ENCODE measurements around the gene EXOSC5.

Gene EXOSC5

GRCh38 chr19:41376998-41377365 is 20.2 kb downstream of the EXOSC5 start:
- DNase-seq: no peak
- H2BK120ac ChIP-seq (ENCODE audit: low read depth, low read length): no peak overlapping the region
- H4K8ac ChIP-seq (ENCODE audit: low read length): peak overlapping the region; percentile 81
- H3K4me1 ChIP-seq (ENCODE audit: control insufficient read depth, insufficient read depth, low read depth, low read length): peaks cover 30% of the 10 kb centered on the region
- H3K9me3 ChIP-seq (ENCODE audit: control insufficient read depth, low read length): no peaks in the 10 kb centered on the region
- H3K14ac ChIP-seq (ENCODE audit: low read length in 2 of 2): peak overlapping the region in 1 of 2 experiments; percentile 4
- no peak overlapping the region for H2AK5ac ChIP-seq (ENCODE audit: low read length, severe bottlenecking)
- no peaks in the 10 kb centered on the region for H3K36me3 ChIP-seq (ENCODE audit: control insufficient read depth in 1 of 2, insufficient read depth in 2 of 2, low read depth in 1 of 2, low read length in 2 of 2)
- H3K18ac ChIP-seq (ENCODE audit: low read depth in 1 of 2, low read length in 2 of 2): peak overlapping the region; percentile 56 to 95
- H3K9ac ChIP-seq (ENCODE audit: low read length): peak overlapping the region; percentile 85
- H3K27me3 ChIP-seq (ENCODE audit: control insufficient read depth in 1 of 2, insufficient read depth in 1 of 2, low read length in 2 of 2): no peaks in the 10 kb centered on the region
- peak overlapping the region; percentile 99 for H3K4me2 ChIP-seq (ENCODE audit: low read length, poor library complexity, severe bottlenecking)
- H3K79me1 ChIP-seq (replicated peaks; ENCODE audit: low read length, poor library complexity, severe bottlenecking): peaks cover 21% of the 10 kb centered on the region
- H2BK15ac ChIP-seq (ENCODE audit: low read depth, poor library complexity, severe bottlenecking): no peak overlapping the region
- peak overlapping the region; percentile 15 to 60 for H3K4ac ChIP-seq (ENCODE audit: low read depth in 1 of 2, low read length in 2 of 2)
- H2AFZ ChIP-seq (ENCODE audit: low read depth, low read length): peak overlapping the region; percentile 91
- no peak overlapping the region for H3K27ac ChIP-seq (ENCODE audit: low read length, poor library complexity, severe bottlenecking)
- no peak overlapping the region for H2BK12ac ChIP-seq (ENCODE audit: low read length in 2 of 2)
- WGBS: 74% methylated on average over 8 of the region's 8 CpGs
- no peak overlapping the region for H4K91ac ChIP-seq (ENCODE audit: low read length)
- H3K23ac ChIP-seq (ENCODE audit: low read length in 2 of 2): no peak overlapping the region
- H2BK5ac ChIP-seq (ENCODE audit: low read depth, low read length, poor library complexity, severe bottlenecking): no peak overlapping the region
- H3K4me3 ChIP-seq (ENCODE audit: insufficient read depth in 1 of 2, low read depth in 1 of 2, low read length in 2 of 2): peak overlapping the region; percentile 63 to 78

- Histone ChIP-seq H3K36me3 (ENCODE audit: control insufficient read depth in 1 of 2, insufficient read depth in 2 of 2, low read depth in 1 of 2, low read length in 2 of 2) (no peaks in the 10 kb centered on the region), H3K9me3 (ENCODE audit: control insufficient read depth, low read length) (no peaks in the 10 kb centered on the region), H3K4me3 (ENCODE audit: insufficient read depth in 1 of 2, low read depth in 1 of 2, low read length in 2 of 2) (peak within 1 kb of the TSS; percentile 63 to 78), H2AFZ (ENCODE audit: low read depth, low read length) (peak within 1 kb of the TSS; percentile 91), H2AK5ac (ENCODE audit: low read length, severe bottlenecking) (peak within 1 kb of the TSS; percentile 4), H2BK120ac (ENCODE audit: low read depth, low read length) (no peak within 1 kb of the TSS), H2BK12ac (ENCODE audit: low read length in 2 of 2) (peak within 1 kb of the TSS in 1 of 2 experiments; percentile 75), H3K4me2 (ENCODE audit: low read length, poor library complexity, severe bottlenecking) (peak within 1 kb of the TSS; percentile 99), H2BK15ac (ENCODE audit: low read depth, poor library complexity, severe bottlenecking) (peak within 1 kb of the TSS; percentile 74), H3K27ac (ENCODE audit: low read length, poor library complexity, severe bottlenecking) (no peak within 1 kb of the TSS), H3K79me1 (replicated peaks; ENCODE audit: low read length, poor library complexity, severe bottlenecking) (peaks cover 21% of the 10 kb centered on the region), H3K9ac (ENCODE audit: low read length) (peak within 1 kb of the TSS; percentile 85), H3K4ac (ENCODE audit: low read depth in 1 of 2, low read length in 2 of 2) (peak within 1 kb of the TSS; percentile 60 to 87), H4K8ac (ENCODE audit: low read length) (peak within 1 kb of the TSS; percentile 81), H3K23ac (ENCODE audit: low read length in 2 of 2) (no peak within 1 kb of the TSS), H3K4me1 (ENCODE audit: control insufficient read depth, insufficient read depth, low read depth, low read length) (peaks cover 30% of the 10 kb centered on the region), H3K27me3 (ENCODE audit: control insufficient read depth in 1 of 2, insufficient read depth in 1 of 2, low read length in 2 of 2) (no peaks in the 10 kb centered on the region), H2BK5ac (ENCODE audit: low read depth, low read length, poor library complexity, severe bottlenecking) (no peak within 1 kb of the TSS), H4K91ac (ENCODE audit: low read length) (peak within 1 kb of the TSS; percentile 65), H3K14ac (ENCODE audit: low read length in 2 of 2) (peak within 1 kb of the TSS in 1 of 2 experiments; percentile 4), H3K18ac (ENCODE audit: low read depth in 1 of 2, low read length in 2 of 2) (peak within 1 kb of the TSS; percentile 56 to 95)
- peak; percentile 64 for DNase-seq
- 1% methylated on average over 47 of the region's 47 CpGs for WGBS
Observed at GRCh38 chr19:41376241-41376997, 20.7 kb downstream of the EXOSC5 start, which contains the start of gene TMEM91. TMEM91 (plus strand) TSS chr19:41376533; CDS start chr19:41378310, 1,777 bp downstream.

GRCh38 chr19:41373993-41374392 is 23.2 kb downstream of the EXOSC5 start:
- H3K27me3 ChIP-seq (ENCODE audit: control insufficient read depth in 1 of 2, insufficient read depth in 1 of 2, low read length in 2 of 2): no peaks in the 10 kb centered on the region
- H3K18ac ChIP-seq (ENCODE audit: low read depth in 1 of 2, low read length in 2 of 2): no peak overlapping the region
- peak overlapping the region; percentile 23 for H3K27ac ChIP-seq (ENCODE audit: low read length, poor library complexity, severe bottlenecking)
- no peak overlapping the region for H3K4ac ChIP-seq (ENCODE audit: low read depth in 1 of 2, low read length in 2 of 2)
- no peak overlapping the region for H2AK5ac ChIP-seq (ENCODE audit: low read length, severe bottlenecking)
- no peak overlapping the region for H4K91ac ChIP-seq (ENCODE audit: low read length)
- H2BK120ac ChIP-seq (ENCODE audit: low read depth, low read length): no peak overlapping the region
- no peak overlapping the region for H3K4me3 ChIP-seq (ENCODE audit: insufficient read depth in 1 of 2, low read depth in 1 of 2, low read length in 2 of 2)
- no peak overlapping the region for H2BK5ac ChIP-seq (ENCODE audit: low read depth, low read length, poor library complexity, severe bottlenecking)
- no peak overlapping the region for H2BK15ac ChIP-seq (ENCODE audit: low read depth, poor library complexity, severe bottlenecking)
- H3K14ac ChIP-seq (ENCODE audit: low read length in 2 of 2): no peak overlapping the region
- no peak overlapping the region for H2AFZ ChIP-seq (ENCODE audit: low read depth, low read length)
- H3K79me1 ChIP-seq (replicated peaks; ENCODE audit: low read length, poor library complexity, severe bottlenecking): peaks cover 28% of the 10 kb centered on the region
- peak; percentile 47 for DNase-seq
- peak overlapping the region in 1 of 2 experiments; percentile 21 for H2BK12ac ChIP-seq (ENCODE audit: low read length in 2 of 2)
- no peak overlapping the region for H3K4me2 ChIP-seq (ENCODE audit: low read length, poor library complexity, severe bottlenecking)
- peaks cover 31% of the 10 kb centered on the region for H3K4me1 ChIP-seq (ENCODE audit: control insufficient read depth, insufficient read depth, low read depth, low read length)
- no peak overlapping the region for H3K23ac ChIP-seq (ENCODE audit: low read length in 2 of 2)
- 92% methylated on average over 9 of the region's 12 CpGs for WGBS
- H3K9ac ChIP-seq (ENCODE audit: low read length): no peak overlapping the region
- H3K9me3 ChIP-seq (ENCODE audit: control insufficient read depth, low read length): no peaks in the 10 kb centered on the region
- peaks cover 0 to 3% of the 10 kb centered on the region in 2 experiments for H3K36me3 ChIP-seq (ENCODE audit: control insufficient read depth in 1 of 2, insufficient read depth in 2 of 2, low read depth in 1 of 2, low read length in 2 of 2)
- H4K8ac ChIP-seq (ENCODE audit: low read length): no peak overlapping the region

GRCh38 chr19:41372501-41372900 is 24.7 kb downstream of the EXOSC5 start:
- no peaks in the 10 kb centered on the region for H3K27me3 ChIP-seq (ENCODE audit: control insufficient read depth in 1 of 2, insufficient read depth in 1 of 2, low read length in 2 of 2)
- H2BK12ac ChIP-seq (ENCODE audit: low read length in 2 of 2): no peak overlapping the region
- no peak overlapping the region for H4K8ac ChIP-seq (ENCODE audit: low read length)
- no peak overlapping the region for H2BK120ac ChIP-seq (ENCODE audit: low read depth, low read length)
- no peak overlapping the region for H3K4ac ChIP-seq (ENCODE audit: low read depth in 1 of 2, low read length in 2 of 2)
- no peak overlapping the region for H3K27ac ChIP-seq (ENCODE audit: low read length, poor library complexity, severe bottlenecking)
- no peak overlapping the region for H3K14ac ChIP-seq (ENCODE audit: low read length in 2 of 2)
- no peak overlapping the region for H2AFZ ChIP-seq (ENCODE audit: low read depth, low read length)
- no peak for DNase-seq
- H3K4me1 ChIP-seq (ENCODE audit: control insufficient read depth, insufficient read depth, low read depth, low read length): peaks cover 34% of the 10 kb centered on the region
- H3K36me3 ChIP-seq (ENCODE audit: control insufficient read depth in 1 of 2, insufficient read depth in 2 of 2, low read depth in 1 of 2, low read length in 2 of 2): peaks cover 0 to 3% of the 10 kb centered on the region in 2 experiments
- H3K4me2 ChIP-seq (ENCODE audit: low read length, poor library complexity, severe bottlenecking): no peak overlapping the region
- H3K23ac ChIP-seq (ENCODE audit: low read length in 2 of 2): no peak overlapping the region
- H2BK5ac ChIP-seq (ENCODE audit: low read depth, low read length, poor library complexity, severe bottlenecking): no peak overlapping the region
- no peak overlapping the region for H2BK15ac ChIP-seq (ENCODE audit: low read depth, poor library complexity, severe bottlenecking)
- 100% methylated on average over 1 of the region's 2 CpGs for WGBS
- no peaks in the 10 kb centered on the region for H3K9me3 ChIP-seq (ENCODE audit: control insufficient read depth, low read length)
- H4K91ac ChIP-seq (ENCODE audit: low read length): no peak overlapping the region
- no peak overlapping the region for H3K18ac ChIP-seq (ENCODE audit: low read depth in 1 of 2, low read length in 2 of 2)
- no peak overlapping the region for H3K4me3 ChIP-seq (ENCODE audit: insufficient read depth in 1 of 2, low read depth in 1 of 2, low read length in 2 of 2)
- peaks cover 28% of the 10 kb centered on the region for H3K79me1 ChIP-seq (replicated peaks; ENCODE audit: low read length, poor library complexity, severe bottlenecking)
- H2AK5ac ChIP-seq (ENCODE audit: low read length, severe bottlenecking): no peak overlapping the region
- no peak overlapping the region for H3K9ac ChIP-seq (ENCODE audit: low read length)
